HG03571 (cell line): ENCODE data around the gene AGPAT3.
A peak's percentile ranks its signal among the peaks of the same experiment; 100 is the strongest.

ENCODE experiments used
- ATAC-seq: cut with Tn5 transposase; IDR thresholded peaks from one replicate; pipeline ENCODE4 v1.9.1; 2021; ENCODE audit not compliant: unreplicated experiment

Gene AGPAT3

DNA sequence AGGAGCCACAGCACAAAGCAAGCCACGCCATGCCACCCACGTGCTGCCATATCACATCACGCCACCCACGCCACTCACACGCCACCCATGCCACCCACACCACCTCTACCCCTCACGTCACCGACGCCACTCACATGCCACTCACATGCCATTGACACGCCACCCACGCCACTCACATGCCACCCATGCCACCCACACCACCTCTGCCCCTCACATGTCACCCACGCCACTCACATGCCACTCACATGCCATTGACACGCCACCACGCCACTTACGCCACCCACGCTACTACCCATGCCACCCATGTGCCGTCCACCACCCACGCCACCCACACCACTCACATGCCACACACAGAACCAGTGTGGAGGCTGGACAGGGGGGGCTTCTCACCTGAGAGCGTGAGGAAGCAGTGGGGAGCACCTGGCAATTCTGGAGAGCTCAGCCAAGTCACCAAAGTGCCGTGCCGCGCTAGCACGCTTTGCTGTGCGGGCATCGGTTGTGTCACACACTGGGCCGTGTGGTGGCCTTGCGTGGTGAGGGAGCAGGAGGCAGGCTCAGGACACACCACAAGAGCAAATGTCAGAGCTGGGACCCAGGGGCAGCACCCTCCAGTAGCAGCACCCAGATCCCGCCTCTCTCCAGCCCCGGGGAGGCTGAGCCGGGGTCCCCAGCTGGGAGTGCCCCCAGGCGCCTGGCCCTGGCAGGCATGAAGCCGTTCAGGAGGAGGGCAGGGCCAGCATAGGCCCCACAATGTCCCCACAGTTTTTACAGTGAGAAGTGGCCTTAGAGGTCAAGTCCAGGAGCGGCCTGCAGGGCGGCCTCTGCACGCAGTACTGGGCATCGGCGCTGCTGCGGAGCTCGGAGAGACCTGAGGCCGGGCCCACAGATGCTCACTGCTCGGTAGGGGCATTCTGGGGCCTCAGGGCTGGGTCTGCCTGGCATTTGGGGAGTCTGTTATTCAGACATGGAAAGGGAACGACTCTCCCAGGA lies 70.0 kb downstream of the AGPAT3 start:
- ATAC-seq: no peak

DNA sequence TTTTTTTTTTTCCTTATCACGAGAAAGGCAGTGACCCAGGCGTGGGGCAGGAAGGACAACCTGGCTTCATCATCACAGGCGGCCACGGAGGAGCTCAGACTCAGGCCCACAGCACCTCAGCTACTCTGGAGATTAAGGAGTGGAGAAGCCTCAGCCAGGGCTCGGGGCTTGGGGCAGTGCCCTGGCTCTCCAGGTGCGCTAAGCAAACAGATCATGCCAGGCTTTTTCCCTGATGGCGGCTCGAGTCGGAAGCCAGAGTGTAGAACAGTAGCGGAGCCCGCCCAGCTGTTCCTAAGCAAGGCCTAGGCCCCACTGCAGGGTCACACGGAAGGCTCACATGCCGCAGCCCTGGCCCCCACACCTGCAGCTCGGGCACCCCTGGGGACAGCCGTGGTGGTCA lies 70.7 kb downstream of the AGPAT3 start:
- no peak for ATAC-seq

DNA sequence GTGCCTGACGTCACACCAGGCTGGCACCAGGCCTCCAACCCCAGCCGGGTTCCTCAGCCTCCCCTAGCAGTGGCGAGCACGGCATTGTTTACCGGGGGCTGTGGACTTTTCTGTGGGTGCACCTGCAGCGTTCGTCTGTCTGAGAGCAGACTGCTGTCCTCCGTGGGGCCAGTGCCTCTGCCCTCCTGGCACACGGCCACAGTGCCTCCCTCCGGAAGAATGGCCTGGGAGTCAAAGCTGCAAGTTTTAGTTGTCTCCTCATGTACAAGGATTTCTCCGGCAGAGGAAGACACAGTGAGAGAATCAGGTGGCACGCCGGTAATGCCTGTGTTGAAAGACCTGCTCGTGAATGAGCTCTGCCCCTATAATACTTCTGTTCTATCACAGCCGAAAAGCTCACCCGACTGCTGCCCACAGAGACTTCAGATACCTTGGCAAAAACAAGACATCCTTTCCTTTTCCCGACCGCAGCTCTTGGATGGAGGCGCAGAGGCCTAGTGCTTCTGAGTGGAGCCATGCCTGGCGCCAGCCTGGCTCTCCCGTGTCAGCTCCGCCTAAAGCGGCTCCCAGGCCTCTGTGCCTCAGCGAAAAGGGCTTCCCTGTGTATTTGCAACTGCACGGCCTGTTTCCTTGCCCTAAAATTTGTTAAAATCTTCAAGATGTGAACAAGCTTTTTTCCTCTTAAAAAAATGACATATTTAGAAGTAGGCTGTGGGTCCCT lies 71.4 kb downstream of the AGPAT3 start:
- ATAC-seq: no peak

DNA sequence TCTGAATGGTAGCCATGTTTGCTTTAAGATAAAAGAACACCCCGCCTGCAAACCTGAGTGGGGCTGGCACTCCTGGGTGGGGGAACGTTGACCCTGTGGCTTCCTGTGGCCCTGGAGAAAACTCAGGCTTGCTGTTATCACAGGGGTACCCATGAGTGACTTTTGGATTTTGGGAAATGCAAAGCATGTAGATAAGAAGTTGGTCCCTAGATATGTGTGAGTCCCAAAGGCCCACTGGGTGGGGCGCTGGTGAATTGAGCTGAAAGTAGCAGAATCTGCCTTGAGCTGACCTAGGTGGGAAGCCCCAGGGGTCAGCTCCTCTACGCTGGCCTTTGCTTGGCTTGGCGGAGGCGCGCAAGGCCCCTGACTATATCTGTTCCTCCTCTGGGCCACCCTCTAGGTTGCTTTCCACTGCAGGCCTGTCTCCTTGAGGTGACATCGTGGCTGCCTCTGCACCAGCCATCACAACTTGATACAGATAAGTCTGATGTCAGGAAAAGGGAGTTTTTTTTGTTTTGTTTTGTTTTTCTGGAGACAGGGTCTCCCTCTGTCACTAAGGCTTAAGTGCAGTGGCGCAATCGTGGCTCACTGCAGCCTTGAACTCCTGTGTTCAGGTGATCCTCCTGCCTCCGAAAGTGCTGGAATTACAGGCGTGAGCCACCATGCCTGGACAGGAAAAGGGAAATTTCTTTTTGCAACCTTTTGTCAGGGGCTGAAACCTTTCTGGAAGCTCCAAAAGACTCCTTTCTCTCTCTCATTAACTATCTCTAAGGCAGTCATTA lies 72.2 kb downstream of the AGPAT3 start:
- no peak for ATAC-seq

DNA sequence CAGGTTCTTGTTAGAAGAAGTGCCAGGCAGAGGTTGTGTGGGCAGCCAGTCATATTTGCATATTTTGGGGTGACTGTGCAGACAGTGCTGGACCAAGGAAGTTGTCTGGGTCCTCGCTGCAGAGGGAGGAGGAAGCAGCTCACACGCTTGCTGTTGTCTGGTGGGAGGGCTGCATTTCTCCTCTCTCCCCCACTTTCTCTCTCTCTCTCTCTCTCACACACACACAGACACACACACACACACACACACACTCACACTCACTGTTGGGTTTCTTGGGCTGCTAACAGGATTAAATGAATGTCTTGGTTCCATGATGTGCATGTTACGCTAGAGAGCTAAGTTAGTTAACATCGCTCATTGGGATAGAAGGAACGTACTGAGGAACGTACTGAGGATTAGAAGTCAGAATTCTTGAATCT lies 72.9 kb downstream of the AGPAT3 start:
- no peak for ATAC-seq

DNA sequence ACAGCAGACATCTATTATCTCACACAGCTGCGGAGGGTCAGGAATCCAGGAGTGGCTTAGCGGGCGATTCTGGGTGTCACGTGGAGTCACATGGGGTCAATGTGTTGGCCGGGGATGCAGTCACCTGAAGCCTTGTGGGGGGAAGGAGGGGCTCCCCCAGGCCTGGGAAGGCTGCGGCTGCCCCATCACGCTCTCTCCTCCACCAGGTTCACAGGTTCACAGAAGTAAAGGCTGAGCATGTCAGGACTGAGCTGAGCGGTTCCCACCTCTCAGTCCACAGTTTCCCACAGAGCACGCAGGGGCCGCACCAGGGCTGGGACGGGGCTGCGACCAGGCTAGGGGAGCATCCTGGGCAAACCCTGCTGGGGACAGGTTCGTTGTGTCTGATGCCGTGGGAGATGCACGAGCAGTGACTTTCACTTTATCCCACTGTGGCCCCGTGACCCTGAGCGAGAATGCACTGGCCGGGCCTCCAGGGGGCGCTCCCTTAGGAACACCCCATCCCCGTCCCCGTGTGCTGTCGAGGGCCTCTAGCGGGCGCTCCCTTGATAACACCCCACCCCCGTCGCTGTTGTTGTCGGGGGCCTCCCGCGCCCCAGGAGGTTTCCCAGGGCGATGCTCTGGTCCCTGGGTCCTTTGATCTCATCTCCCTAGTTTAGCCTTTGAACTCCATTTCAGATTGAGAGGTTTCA lies 73.9 kb downstream of the AGPAT3 start:
- peak; percentile 62 for ATAC-seq

DNA sequence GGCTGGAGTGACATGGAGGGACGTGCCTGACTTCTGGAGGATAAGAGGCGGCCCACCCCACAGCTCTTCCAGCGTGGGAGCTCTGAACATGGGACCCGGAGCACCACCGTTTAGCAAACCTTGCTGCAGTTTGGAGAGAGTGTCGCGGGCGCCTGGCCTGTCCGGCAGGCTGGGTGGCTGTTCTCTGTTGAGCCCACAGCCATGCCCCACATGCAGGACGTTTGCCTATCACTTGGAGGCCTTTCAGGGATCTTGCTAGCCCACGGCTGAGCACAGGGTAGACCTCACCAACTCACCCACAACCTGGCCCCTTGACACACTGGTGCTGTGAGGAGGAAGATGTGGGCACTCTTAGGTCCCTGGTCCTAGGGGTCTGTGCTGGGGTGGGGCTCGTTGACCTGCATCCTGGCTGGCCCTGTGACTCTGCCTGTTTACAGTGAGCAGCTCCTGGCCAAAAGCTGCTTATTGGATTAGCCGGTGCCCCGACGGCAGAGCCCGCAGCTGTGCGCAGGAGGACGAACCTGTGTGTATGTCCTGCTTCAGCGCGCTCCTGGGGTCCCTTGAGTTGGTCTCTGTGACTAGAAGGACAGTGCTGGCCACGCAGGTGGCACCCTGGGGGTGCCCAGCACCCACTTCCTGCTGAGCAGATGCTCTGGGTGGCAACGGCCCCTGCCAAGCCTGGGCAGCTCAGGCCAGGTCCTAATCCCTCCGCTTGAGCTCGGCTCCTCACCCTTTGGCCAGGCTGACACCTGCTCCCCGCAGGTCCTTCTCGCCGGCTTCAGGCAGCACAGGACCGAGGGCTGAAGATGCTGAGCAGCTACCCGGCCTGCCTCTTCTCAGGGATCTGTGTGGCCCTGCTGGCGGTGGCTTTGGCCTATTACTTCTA lies 74.7 kb downstream of the AGPAT3 start:
- no peak for ATAC-seq

DNA sequence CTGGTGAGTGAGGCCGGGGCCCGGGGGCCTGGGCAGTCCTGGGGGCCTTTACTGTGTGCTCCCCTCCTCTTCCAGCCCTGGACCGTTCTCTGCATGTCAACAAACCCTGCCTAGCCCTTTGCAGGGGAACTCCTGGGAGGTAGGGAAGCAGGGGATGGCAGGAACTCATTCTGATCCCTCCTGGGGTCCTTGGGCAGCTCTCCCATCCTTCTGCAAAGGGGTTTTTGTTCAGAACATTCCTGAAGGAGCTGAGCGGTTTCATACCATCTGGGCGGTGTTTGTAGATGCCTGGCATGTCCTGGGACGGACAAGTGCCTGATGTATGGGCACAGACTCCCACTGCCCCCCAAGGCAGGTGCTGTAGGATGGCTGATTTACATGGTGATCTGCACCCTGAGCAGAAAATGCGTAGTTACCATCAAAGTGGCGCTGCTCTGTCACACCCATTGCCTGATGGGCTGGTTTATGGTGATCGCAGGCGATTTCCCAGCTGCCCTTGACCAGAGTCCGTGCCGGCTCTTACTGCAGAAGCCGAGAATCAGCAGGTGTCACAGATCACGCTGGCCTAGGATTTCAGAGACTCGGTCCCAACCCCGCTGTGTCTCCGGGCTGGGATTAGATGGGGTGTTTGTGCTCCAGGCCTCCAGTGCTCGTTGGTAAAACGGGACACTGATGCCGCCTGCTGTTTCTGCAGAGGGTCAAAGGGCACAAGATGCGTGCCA lies 75.5 kb downstream of the AGPAT3 start:
- ATAC-seq: no peak

DNA sequence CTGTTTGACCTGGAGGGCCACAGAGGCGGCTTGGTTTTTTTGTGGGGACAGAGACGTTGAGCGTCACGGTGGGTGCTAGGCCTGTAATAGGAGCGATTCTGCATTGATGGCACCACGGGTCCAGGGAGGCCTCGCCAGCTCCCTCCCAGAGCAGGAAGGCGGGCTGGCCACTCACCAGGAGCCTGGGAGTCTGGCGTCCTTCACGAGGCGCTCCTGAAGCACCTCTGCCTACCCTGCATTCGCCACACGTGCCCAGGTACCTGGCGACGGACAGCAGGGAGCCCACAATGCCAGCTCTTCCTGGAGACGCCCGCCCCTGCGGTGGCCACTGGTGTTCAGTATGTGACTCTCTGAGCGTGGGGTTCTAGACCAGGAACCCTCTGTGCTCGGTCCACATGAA lies 77.2 kb downstream of the AGPAT3 start:
- no peak for ATAC-seq

DNA sequence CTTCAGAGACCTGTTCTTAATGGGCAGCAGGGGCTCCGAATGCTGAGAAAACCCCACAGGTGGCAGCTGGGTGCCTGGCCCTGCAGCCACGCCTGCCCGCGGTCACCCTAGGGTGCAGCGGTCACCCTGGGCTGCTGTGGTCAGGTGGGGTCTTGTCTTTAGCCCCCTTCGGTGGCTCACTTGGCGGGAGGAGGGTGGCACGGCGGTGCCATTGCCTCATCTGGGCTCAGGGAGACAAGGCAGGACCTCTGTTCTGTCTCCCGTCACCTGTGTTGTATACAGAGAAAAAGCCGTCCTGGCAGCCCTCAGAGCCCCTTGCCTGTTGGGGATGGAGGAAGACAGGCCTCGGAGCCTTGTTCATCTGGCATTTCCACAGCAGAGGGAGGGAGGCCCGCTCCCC lies 77.6 kb downstream of the AGPAT3 start:
- no peak for ATAC-seq

DNA sequence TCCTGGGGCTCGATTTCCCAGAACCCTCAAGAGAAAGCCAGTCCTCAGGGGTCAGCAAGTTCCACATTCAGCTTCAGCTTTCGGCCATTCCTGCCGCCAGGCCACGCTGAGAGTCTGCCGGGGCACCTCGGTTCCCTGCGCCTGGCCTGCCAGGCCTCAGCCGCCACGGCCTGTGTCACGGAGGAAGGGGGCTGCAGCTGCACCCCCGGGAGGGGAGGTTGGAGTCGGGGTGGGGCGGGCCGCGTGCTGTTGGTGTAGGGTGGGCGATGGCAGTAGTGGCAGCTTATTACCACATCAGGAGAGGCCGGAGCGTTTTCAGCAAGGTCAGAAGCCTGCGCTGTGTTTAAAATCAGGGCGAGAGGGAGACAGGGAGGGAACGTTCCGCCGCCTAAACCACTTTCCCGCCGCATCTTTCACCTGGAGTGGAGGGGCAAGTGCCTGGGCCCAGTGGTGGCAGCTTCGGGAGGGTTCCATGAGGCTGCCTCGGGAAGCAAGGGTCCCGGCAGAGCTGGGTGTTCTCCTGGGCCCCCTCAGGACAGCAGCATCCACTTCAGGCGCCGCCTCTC lies 78.6 kb downstream of the AGPAT3 start:
- no peak for ATAC-seq

DNA sequence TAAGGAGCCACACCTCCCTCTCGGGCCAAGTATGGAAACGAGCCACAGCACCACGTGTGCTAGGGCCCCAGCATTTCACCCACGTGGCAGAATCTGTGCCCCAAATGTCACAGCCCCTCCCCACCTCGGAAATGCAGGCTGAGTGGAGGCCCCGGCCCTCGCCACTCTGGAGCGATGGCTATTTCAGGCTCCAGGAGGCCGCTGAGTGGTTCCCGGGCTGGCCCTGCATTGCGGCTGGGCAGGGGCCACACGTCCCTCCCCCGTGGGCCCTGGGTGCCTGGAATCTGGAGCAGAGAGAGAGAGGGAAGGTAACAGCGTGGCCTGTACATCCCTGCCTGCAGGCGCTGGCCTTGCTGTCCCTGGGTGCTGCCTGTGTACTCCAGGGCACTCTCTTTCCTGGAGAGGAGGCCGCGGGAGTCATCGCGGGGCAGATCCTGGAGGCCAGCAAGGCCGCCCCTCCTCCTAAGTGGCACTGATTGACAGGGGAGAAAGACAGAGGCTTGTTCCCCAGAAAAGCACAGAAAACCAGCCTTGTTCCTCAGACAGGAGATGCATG lies 79.1 kb downstream of the AGPAT3 start:
- no peak for ATAC-seq

DNA sequence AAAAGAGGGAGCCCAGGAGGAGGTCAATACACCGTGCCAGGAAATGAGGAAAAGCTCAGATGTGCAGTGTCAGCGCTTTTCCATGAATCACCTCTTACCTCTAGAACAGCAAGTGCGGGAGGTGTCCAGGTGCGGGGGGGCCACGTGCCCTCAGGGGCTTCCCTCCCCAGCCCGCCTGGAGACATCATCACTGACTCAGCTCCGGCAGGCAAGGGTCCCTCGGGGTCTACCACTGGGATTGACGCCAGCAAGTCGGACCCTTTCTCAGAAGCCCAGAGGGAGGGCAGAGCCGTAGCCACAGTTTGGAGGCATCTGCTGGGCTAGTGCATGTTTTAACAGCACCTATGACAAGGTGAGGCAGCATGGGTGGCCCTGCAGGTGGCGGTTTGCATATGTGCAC lies 79.7 kb downstream of the AGPAT3 start:
- no peak for ATAC-seq

DNA sequence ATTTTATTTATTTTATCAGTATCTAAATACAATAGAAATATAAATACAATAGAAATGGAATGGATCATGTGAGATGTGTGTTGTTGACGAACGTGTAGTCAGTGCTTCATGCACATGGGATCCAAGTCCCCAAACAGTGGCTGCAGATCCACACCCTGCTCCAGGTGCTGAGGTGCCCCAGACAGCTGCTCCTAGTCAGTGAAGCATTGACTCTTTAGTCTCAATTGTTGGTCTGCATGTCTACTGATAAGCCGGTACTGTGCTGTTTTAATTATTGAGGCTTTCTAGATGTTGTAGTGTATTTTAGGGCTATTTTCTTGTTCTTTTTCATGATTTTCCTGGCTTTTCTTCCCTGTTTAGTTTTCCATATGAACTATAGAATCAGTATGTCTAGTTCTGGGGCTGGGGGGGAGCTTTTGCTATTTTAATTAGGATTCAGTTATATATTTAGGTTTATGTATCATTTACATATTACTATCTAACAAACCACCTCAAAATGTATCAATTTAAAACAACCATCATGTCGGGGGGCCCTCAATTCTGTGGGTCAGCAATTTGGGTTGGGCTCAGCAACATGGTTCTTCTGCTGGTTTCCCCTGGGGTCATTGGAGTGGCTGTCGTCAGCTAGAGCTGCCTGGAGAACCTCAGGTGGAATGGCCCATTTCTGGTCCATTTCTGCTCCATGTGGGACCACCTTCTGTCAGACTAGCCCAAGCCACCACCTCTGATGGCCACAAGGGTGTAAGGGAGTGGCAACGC lies 83.9 kb downstream of the AGPAT3 start:
- no peak for ATAC-seq

DNA sequence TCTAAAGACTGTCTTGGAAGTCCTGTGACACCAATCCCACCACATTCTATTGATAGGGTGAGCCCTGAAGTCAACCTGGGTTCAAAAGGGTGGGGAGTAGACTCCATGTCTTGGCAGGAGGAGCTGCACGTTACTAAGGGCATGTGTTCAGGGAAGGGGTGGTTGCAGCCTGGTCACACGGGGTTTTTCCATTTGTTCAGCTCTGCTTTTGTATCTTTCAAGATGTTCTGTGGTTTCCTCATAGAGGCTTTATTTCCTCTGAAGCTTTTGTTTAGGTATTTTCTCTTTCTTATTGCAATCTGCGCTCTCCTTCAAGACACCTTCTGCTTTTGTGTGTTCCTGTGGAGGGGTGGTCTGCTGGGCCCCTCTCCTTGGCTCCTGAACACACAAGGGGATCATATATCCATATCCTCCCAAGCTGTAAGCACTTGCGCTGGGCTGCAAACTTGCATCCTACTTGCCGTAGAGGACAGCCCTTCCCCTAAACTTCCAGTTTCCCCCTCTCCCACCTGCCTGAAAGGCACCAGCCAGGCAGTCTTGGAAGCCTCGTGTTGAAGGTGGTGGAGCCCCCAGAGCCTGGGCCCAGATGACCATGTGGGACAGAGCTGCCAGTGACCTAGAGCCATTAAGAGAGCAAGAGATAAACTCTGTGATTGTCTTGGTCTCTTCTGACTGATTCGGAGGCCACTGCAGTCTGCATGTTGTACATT lies 84.6 kb downstream of the AGPAT3 start:
- no peak for ATAC-seq

DNA sequence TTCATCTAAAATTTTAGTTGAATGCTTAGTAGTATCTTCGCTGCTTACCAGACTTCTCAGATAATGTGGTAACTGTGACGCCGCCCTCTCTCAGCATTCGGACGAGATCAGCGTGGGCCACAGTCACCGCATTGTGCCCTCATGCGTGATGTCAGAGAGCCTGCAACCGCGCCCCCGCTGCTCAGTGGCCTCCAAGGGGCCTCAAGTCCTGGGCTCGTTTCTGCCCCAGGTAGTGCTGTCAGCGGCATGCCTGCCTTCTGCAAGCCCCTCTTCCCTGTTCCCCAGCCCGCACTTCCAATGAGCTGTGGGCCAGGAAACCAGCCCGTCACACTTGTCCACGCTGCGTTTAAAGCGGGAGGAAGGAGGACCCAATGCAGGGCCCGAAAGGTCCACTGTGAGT lies 85.5 kb downstream of the AGPAT3 start:
- ATAC-seq: no peak

DNA sequence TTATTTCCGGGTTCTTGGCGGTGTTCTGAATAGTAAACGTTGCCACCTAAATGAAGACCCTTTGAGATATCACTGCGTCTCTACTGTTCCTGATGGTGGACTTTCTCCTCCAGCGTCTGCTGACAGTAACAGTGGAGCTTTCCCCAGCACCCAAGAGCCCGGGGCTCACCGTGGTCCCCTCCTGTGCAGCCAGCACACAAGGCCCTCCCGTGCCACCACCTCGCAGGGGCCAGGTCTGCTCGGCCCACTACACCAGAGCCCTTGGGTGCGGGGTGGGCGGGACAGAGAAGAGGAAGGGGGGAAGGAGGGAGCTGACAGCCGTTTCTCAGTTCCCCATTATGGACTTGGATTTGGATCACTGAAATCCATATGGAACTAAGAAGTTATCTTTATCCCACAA lies 85.9 kb downstream of the AGPAT3 start:
- no peak for ATAC-seq
